ENCODE results near the gene IL13RA1.

IL13RA1 gene

GRCh38 chrX:118729042-118729652 is 1.7 kb downstream of the IL13RA1 start:
- TF ChIP-seq RAD21 (IDR thresholded peaks at IDR 0.05; ENCODE audit: low read depth) (no peak), TCF12 (IDR thresholded peaks at IDR 0.05; ENCODE audit: low read depth) (no peak), REST (IDR thresholded peaks at IDR 0.05; ENCODE audit: low read depth) (no peak)
- TF ChIP-seq, protein P1, sequence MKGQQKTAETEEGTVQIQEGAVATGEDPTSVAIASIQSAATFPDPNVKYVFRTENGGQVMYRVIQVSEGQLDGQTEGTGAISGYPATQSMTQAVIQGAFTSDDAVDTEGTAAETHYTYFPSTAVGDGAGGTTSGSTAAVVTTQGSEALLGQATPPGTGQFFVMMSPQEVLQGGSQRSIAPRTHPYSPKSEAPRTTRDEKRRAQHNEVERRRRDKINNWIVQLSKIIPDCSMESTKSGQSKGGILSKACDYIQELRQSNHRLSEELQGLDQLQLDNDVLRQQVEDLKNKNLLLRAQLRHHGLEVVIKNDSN (IDR thresholded peaks at IDR 0.05) = no peak
- TF ChIP-seq, protein P2, sequence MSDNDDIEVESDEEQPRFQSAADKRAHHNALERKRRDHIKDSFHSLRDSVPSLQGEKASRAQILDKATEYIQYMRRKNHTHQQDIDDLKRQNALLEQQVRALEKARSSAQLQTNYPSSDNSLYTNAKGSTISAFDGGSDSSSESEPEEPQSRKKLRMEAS (IDR thresholded peaks at IDR 0.05) = no peak

DNA sequence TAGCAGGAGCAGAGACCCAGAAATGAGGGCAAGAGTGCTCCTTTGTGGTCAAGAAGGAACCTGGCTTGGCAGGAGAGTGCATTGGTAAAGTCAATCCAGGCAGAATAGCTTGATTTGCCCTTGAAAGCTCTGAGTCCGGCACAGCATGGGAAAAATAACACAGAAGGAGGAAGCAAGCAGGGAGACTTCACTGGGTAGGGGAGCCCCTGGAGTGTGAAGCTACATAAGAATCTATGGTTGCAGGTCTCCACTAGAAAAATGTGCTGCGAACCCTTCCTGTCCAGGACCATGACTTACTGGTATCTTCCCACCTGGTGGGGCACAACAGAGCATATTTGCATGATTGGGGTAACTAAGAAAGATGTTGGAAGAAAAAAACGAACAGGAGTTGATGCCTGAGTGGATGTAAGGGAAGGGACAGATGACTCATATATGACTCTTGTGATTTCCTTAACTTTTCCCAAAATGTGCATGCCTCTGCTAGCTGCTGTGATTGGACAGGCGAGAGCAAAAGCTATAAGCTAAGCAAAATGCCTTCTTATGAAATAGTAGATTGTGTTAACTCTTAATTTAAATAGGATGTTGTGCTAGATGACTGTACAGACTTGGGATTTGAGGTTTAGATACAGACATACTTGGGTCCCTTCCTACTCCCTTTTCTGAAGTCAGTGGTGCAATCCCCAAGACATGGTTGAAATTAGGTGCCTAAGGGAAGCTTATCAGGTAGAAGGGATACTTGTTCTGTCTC is 3.3 kb downstream of the IL13RA1 start:
- TF ChIP-seq, protein P1 (IDR thresholded peaks at IDR 0.05) = no peak
- TF ChIP-seq REST (IDR thresholded peaks at IDR 0.05; ENCODE audit: low read depth) (no peak), TCF12 (IDR thresholded peaks at IDR 0.05; ENCODE audit: low read depth) (no peak), TAF1 (IDR thresholded peaks at IDR 0.05; ENCODE audit: low read depth) (no peak), CEBPB (IDR thresholded peaks at IDR 0.05) (no peak), FOXM1 (IDR thresholded peaks at IDR 0.05; ENCODE audit: borderline replicate concordance, low read depth) (no peak), TEAD4 (IDR thresholded peaks at IDR 0.05) (no peak), YY1 (IDR thresholded peaks at IDR 0.05; ENCODE audit: low read depth) (no peak)

DNA sequence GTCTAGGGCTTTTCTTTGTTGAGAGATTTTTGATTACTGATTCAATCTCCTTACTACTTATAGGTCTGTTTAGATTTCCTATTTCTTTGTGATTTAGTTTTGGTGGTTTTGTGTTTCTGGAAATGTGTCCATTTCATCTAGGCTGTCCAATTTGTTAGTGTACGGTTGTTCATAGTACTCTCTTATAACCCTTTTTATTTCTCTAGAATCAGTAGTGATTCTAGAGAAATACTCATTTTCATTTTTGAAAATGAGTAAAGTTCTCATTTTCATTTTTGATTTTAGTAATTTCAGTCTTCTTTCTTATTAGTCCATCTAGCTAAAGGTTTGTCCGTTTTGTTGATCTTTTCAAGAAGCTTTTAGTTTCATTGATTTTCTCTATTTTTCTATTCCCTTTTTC is 7.5 kb downstream of the IL13RA1 start:
- TF ChIP-seq, protein P2 (IDR thresholded peaks at IDR 0.05) = no peak
- no peak for TF ChIP-seq REST (IDR thresholded peaks at IDR 0.05; ENCODE audit: low read depth)
- no peak for TF ChIP-seq ZBTB7A (IDR thresholded peaks at IDR 0.05; ENCODE audit: low read depth)
- TF ChIP-seq EGR1 (IDR thresholded peaks at IDR 0.05) = no peak
- TF ChIP-seq EP300 (IDR thresholded peaks at IDR 0.05; ENCODE audit: borderline replicate concordance) = no peak
- TF ChIP-seq FOXM1 (IDR thresholded peaks at IDR 0.05; ENCODE audit: borderline replicate concordance, low read depth) = no peak
- TF ChIP-seq CREB1 (IDR thresholded peaks at IDR 0.05; ENCODE audit: low read depth) = no peak
- no peak for TF ChIP-seq RAD21 (IDR thresholded peaks at IDR 0.05; ENCODE audit: low read depth)
- no peak for TF ChIP-seq TAF1 (IDR thresholded peaks at IDR 0.05; ENCODE audit: low read depth)
- no peak for TF ChIP-seq TEAD4 (IDR thresholded peaks at IDR 0.05)
- no peak for TF ChIP-seq TCF12 (IDR thresholded peaks at IDR 0.05; ENCODE audit: low read depth)
- TF ChIP-seq, protein P1 (IDR thresholded peaks at IDR 0.05) = no peak
- no peak for TF ChIP-seq NFIC (IDR thresholded peaks at IDR 0.05)

- TF ChIP-seq EGR1 (IDR thresholded peaks at IDR 0.05) (no peak), EP300 (IDR thresholded peaks at IDR 0.05; ENCODE audit: borderline replicate concordance) (no peak), TAF1 (IDR thresholded peaks at IDR 0.05; ENCODE audit: low read depth) (no peak), TCF12 (IDR thresholded peaks at IDR 0.05; ENCODE audit: low read depth) (no peak), YY1 (IDR thresholded peaks at IDR 0.05; ENCODE audit: low read depth) (no peak), CEBPB (IDR thresholded peaks at IDR 0.05) (no peak), NFIC (IDR thresholded peaks at IDR 0.05) (no peak), RAD21 (IDR thresholded peaks at IDR 0.05; ENCODE audit: low read depth) (no peak), TEAD4 (IDR thresholded peaks at IDR 0.05) (no peak)
- TF ChIP-seq, protein P1 (IDR thresholded peaks at IDR 0.05) = no peak
Measured at GRCh38 chrX:118736394-118737010, 9.1 kb downstream of the IL13RA1 start.
